GM13977 (cell line): ENCODE results near the gene LRRC8E.

Experiments
- DNase-seq: peaks from one replicate; pipeline ENCODE4 v3.0.0; 2012; ENCODE audit warnings: low spot score
- CTCF ChIP-seq: IDR thresholded peaks from 2 replicates; pipeline ENCODE4 v1.5.1; 2012; ENCODE audit warnings: mild to moderate bottlenecking, control low read depth; ENCODE audit not compliant: insufficient read depth; ENCODE audit errors: extremely low read depth, missing control alignments
- in situ Hi-C: fragments of 300-500 bp; cut with MboI; formaldehyde crosslinking; loops from one replicate; pipeline ENCODE4 v1.12.0; 2022; ENCODE audit warnings: low sequenced_read_pairs, low pct_unique_long_range_greater_than_20kb, mixed read lengths, inconsistent platforms; ENCODE audit not compliant: unreplicated experiment

The LRRC8E gene

DNA sequence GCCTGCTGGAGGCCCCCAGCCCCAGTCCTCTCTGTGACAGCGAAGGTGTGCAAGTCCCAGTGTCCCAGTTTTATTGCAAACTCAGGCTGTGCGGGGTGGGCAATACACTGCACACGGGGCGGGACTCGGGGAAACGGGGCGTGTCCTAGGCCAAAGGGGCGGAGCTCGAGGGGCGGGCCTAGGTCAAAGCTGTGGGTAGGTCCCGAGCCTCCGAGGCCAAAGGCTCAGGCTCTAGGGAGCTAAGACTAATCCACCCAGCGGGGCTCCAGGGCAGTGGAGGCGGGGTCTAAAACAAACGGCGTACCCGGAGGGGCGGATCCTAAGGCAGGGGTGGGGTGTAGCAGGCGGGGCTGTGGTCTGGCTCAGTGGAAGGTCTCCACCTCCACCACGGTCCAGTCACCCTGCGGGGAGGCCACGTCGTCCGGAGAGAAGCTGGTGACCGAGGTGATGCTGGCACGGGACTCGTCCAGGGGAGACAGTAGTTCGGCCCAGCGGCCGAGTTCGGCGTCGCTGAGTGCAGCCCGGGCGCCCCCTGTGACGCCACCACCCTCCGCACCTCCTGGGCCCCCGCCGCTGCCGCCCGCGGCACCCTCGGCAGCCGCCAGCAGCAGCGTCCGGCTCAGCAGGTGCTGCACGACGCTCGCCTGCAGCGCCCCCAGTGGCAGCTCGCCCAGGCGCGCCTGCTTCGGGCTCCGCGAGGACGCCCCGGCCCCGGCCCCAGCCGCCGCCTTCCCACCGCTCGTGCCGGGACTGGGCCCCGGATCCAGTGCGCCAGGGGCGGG is 19.4 kb upstream of the LRRC8E start:
- in situ Hi-C loops, result no loop called here
- DNase-seq, result peak; percentile 97
- peak; percentile 96 for TF ChIP-seq CTCF

DNA sequence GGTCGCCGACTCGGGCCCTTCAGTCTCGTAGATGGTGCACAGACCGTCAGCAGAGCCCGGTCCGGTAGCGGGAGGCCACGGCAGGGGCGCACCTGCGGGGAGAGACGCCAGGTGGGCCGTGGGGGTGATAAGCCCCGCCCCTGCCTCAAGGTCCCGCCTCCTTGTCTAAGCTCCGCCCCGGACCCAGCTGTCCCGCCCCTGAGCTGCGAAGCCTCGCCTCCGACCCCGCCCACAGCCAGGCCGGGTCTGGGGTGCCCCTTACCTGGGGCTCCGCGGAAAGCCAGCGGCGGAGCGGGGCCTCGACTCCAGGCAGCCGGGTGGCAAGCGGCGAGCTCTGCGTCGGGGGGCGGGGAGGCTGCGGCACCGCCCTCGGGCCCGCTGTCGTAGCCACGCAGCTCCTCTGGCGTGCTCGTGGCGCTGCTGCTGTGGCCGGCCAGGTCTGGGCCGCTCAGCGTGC is 18.8 kb upstream of the LRRC8E start:
- in situ Hi-C loops, result no loop called here
- no peak for TF ChIP-seq CTCF
- peak; percentile 93 for DNase-seq

DNA sequence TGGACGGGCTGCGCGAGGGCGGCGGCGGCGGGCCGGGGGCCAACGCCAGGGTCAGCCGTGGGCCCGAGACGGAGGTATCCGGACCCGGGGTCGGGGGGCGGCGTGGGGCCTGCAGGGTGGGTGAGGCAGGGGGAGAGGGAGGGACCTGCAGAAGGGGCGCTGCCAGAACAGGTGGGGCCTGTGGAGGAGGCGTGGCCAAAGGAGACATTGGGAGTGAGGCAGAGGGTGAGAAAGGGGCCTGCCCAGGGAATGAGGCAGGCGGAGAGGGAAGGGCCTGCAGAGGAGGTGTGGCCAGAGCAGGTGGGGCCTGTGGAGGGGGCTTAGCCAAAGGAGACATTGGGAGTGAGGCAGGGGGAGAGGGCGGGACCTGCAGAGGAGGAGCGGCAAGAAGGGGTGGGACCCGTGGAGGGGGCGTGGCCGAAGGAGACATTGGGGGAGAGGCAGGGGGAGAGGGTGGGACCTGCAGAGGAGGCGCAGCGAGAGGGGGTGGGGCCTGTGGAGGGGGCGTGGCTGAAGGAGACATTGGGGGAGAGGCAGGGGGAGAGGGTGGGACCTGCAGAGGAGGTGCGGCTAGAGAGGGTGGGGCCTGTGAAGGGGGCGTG is 18.3 kb upstream of the LRRC8E start:
- no peak for TF ChIP-seq CTCF
- in situ Hi-C loops, result no loop called here
- peak; percentile 76 for DNase-seq

DNA sequence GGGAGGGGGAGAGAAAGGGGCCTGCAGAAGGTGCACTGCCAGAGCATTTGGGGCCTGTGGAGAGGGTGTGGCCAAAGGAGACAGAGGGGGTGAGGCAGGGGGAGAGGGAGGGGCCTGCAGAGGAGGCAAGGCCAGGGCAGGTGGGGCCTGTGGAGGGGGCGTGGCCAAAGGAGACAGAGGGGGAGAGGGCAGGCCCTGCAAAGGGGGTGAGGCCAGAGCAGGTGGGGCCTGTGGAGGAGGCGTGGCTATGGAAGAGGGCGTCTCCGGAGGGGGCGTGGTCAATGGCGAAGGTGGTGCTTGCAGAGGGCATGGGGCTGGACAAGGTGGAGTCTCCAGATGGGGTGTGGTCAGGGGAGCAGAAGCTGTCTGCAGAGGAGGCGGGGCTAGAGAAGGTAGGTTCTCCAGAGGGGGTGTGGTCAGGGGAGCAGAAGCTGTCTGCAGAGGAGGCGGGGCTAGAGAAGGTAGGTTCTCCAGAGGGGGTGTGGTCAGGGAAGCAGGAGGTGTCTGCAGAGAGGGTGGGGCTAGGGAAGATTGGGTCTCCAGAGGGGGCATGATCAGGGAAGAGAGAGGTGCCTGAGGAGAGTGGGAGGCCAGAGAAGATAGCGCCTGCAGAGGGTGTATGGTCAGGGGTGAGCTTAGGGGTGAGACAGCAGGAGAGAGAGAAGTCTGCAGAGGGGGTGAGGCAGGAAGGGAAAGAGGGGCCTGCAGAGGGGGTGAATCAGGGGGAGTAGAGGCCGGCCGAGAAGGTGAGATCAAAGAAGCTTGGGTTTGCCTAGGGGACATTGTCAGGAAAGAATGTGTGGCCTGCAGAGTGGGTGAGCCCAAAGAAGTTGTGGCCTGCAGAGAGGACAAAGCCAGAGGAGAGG is 17.5 kb upstream of the LRRC8E start:
- peak; percentile 85 for DNase-seq
- in situ Hi-C loops, result no loop called here
- TF ChIP-seq CTCF, result no peak

- no peak for TF ChIP-seq CTCF
- in situ Hi-C loops, result no loop called here
- DNase-seq, result peak; percentile 85
Measured at GRCh38 chr19:7871437-7872305, 16.6 kb upstream of the LRRC8E start.
